ENCODE results near the gene ARCN1.

ARCN1 gene

DNA sequence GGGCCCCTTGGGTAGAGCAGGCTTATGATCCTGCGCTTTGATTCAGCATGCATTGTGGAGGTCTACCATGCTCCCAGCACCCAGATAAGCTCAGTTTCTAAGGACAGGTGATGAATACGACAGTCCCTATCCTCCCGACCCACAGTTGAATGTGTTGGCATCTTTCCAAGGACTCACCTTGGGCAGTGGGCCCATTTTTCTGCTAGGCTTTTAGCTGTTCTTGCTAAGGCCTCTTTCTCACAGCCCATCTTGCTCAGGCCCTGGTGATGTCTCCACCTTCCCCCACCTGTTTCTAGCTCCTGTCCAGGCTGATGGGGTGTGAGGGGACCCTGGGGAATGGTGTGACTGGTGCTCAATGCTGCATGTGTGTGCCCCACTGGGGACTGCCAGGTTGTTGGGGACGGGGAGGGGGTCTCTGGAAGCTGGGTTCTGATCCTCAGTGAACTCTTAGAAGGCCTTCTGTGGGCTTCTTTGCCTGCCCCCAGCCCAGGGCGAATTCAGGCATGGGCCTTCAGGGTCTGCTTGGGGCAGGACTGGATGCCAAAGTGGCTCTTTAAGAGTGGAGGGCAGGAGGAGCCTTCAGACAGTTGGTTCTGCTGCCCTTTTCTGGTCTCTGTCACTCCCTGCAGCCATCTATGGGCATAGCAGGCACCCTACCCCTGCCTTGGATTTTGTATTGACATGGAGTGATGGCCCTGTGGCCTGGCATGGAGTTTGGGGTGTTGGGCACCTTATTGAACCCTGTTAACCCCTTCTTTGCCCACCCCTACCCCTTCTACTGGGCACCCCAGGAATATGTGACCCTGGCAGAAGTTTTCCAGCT, 68.3 kb downstream of the ARCN1 start:
- TF ChIP-seq, protein P1, sequence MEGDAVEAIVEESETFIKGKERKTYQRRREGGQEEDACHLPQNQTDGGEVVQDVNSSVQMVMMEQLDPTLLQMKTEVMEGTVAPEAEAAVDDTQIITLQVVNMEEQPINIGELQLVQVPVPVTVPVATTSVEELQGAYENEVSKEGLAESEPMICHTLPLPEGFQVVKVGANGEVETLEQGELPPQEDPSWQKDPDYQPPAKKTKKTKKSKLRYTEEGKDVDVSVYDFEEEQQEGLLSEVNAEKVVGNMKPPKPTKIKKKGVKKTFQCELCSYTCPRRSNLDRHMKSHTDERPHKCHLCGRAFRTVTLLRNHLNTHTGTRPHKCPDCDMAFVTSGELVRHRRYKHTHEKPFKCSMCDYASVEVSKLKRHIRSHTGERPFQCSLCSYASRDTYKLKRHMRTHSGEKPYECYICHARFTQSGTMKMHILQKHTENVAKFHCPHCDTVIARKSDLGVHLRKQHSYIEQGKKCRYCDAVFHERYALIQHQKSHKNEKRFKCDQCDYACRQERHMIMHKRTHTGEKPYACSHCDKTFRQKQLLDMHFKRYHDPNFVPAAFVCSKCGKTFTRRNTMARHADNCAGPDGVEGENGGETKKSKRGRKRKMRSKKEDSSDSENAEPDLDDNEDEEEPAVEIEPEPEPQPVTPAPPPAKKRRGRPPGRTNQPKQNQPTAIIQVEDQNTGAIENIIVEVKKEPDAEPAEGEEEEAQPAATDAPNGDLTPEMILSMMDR (IDR thresholded peaks at IDR 0.05; ENCODE audit: low read depth, low read length): no peak
- H3K4me3 ChIP-seq (ENCODE audit: low read depth, low read length): no peak overlapping the region

DNA sequence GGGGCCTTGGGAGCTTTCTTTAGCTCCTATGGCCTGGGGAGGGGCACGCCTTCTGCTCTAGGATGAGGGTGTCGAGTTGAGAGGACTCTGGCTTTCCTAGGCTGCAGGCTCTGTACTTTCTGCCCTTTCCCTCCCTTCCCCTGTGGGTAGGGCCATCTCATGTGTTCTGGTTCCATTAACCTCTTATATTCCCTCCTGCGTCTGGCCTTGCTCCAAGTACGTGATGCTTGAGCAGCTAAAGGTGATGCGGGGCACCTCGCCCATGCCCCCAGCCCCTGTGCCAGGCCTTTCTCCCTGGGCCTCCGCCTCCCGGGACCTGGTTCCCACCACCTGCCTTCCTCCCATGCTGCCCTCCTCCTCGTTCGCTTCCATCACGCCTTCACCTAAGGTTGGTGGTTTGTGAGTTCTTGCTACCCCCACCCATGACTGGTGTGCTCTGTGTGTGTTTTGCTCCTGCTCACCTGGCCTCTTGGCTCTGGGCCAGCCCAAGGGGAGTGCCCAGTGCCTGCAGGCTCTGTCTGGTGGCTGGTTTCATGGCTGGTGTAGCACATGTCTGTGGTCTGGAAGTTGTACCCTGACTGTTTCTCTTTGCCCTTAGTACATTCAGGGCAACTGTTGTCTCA, 69.3 kb downstream of the ARCN1 start:
- H3K4me3 ChIP-seq (ENCODE audit: low read depth, low read length): no peak overlapping the region
- TF ChIP-seq, protein P1 (IDR thresholded peaks at IDR 0.05; ENCODE audit: low read depth, low read length): no peak

DNA sequence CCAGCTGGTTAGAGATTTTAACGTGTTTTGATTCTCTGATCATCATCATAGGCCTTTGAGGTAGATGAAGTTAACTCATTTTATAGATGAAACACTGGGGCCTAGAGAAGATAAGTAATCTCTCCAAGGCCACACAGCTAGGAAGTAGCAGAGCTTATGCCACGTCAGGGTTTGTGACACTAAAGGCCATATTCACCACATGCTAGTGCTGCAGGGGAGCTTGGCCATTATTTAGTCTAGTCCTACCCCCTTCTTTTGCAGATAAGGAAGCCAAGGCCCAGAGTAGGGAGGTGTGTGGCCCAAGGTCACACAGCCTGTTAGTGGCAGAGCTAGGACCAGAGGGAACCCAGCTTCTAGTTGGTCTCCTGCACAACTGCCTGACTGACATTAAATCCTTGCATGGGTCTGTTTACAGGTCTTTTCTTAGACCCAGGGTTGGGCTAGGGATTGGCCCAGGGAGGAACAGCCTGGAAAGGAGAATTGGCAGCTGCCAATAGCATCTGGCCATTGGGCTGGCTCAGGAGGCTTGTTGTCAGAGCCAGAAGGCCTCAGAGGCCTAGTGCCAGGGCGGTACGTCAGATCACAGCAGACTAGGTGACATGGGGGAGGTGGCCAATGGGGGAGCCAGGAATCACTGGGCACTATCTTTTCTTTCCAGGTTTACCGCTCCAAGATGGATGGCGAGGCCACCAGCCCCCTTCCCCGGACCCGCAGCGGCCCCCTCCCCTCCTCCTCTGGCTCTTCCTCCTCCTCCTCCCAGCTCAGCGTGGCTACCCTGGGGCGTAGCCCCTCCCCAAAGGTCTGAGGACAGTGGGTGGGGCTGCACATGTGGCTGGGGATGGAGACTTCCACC, 71.2 kb downstream of the ARCN1 start:
- H3K4me3 ChIP-seq (ENCODE audit: low read depth, low read length): no peak overlapping the region

DNA sequence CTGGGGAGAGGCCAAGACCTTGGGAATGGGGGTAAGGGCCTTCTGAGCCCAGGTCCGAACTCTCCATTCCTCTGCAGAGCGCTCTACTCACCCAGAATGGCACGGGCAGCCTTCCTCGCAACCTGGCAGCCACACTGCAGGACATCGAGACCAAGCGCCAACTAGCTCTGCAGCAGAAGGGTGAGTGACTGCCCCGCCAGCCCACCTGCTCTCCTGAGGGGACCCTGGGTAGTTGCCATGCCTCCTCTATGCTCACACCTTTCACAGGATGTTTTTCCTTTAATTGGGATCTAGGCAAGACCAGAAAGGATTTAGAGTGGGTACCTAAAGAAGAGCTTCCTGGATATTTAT, 71.8 kb downstream of the ARCN1 start:
- H3K4me3 ChIP-seq (ENCODE audit: low read depth, low read length): no peak overlapping the region
- TF ChIP-seq, protein P1 (IDR thresholded peaks at IDR 0.05; ENCODE audit: low read depth, low read length): no peak

More for the DNA sequence above, 71.2 kb downstream of the ARCN1 start:
- TF ChIP-seq, protein P1 (IDR thresholded peaks at IDR 0.05; ENCODE audit: low read depth, low read length): no peak

DNA sequence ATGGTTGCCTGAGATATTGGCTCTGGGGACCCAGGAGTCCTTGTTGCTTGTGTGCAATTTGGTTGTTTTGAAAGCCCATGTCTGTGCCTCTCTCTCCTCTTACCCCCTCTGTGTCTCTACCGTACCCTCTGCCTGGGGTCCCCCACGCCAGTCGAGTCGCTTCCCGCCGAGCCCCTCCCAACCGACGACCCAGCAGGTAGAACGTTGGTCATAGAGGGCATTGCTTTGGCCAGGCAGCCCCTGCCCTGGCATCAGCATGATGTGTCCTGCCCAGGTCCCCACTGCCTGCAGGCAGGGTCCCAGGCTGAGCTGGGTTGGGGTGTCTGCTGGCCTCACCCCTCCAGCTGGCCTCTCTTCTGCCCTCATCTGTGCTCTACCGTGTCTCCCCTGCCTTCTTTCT, 72.3 kb downstream of the ARCN1 start:
- TF ChIP-seq, protein P1 (IDR thresholded peaks at IDR 0.05; ENCODE audit: low read depth, low read length): no peak
- H3K4me3 ChIP-seq (ENCODE audit: low read depth, low read length): no peak overlapping the region

DNA sequence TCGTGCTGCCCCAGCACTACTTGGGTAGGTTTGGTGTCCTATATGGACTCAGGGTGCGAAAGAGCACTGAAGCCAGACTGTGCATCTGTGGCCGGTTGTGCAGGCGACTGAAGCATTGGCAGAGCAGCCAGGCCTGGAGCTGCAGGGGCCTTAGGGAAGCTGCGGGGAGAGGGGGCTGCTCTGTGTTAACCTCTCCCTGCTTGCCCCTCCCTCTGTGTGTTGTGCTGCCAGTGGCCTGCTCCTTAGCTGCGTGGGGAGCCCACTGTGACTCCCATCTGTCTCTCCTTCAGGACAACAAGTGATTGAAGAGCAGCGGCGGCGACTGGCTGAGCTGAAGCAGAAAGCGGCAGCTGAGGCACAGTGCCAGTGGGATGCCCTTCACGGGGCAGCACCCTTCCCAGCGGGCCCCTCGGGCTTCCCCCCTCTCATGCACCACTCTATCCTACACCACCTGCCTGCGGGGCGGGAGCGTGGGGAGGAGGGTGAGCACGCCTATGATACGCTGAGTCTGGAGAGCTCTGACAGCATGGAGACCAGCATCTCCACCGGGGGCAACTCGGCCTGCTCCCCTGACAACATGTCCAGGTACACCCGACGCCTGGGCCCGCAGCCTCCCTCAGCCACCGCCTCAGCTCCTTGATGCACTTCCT, 73.0 kb downstream of the ARCN1 start:
- no peak overlapping the region for H3K4me3 ChIP-seq (ENCODE audit: low read depth, low read length)
- TF ChIP-seq, protein P1 (IDR thresholded peaks at IDR 0.05; ENCODE audit: low read depth, low read length): no peak

Data from WI38 (cell line).